Choroid plexus epithelial cell (primary cell): ENCODE measurements around the gene RAI1.

Source experiments
- DNase-seq: peaks from one replicate; pipeline ENCODE4 v3.0.0-alpha.2; 2010; ENCODE audit warnings: low read depth
- H3K4me3 ChIP-seq: 2 replicates; pipeline ENCODE4 v1.5.1; 2011; ENCODE audit warnings: low read depth, mild to moderate bottlenecking, control low read depth, low read length, moderate library complexity
- CTCF ChIP-seq: conservative IDR thresholded peaks from 2 replicates; pipeline ENCODE4 v1.5.1; 2011; ENCODE audit warnings: low read depth, mild to moderate bottlenecking, control low read depth, inconsistent platforms, low read length, moderate library complexity

The RAI1 gene

GRCh38 chr17:17713839-17714238 lies 32.6 kb downstream of the RAI1 start:
- no peak overlapping the region for H3K4me3 ChIP-seq
- DNase-seq = peak; percentile 77

GRCh38 chr17:17714261-17714866 lies 33.1 kb downstream of the RAI1 start:
- H3K4me3 ChIP-seq = no peak overlapping the region
- DNase-seq = no peak
- no peak for TF ChIP-seq CTCF

More at GRCh38 chr17:17713839-17714238, 32.6 kb downstream of the RAI1 start:
- TF ChIP-seq CTCF = no peak

- H3K4me3 ChIP-seq = no peak overlapping the region
- no peak for TF ChIP-seq CTCF
- DNase-seq = no peak
Measured at GRCh38 chr17:17714879-17715278, 33.6 kb downstream of the RAI1 start.

GRCh38 chr17:17716837-17717523 lies 35.7 kb downstream of the RAI1 start:
- DNase-seq = no peak
- no peak for TF ChIP-seq CTCF
- H3K4me3 ChIP-seq = no peak overlapping the region

GRCh38 chr17:17718251-17718650 lies 37.0 kb downstream of the RAI1 start:
- no peak overlapping the region for H3K4me3 ChIP-seq
- no peak for DNase-seq
- TF ChIP-seq CTCF = no peak

GRCh38 chr17:17719199-17719940 lies 38.1 kb downstream of the RAI1 start:
- TF ChIP-seq CTCF = no peak
- no peak overlapping the region for H3K4me3 ChIP-seq
- no peak for DNase-seq
